ENCODE results near the gene CKMT2.
"Not testable (repeated sequence)": the region's sequence is repeated elsewhere in the genome, so short reads cannot be mapped to it uniquely, and the experiment has no call there.

The CKMT2 gene

DNA sequence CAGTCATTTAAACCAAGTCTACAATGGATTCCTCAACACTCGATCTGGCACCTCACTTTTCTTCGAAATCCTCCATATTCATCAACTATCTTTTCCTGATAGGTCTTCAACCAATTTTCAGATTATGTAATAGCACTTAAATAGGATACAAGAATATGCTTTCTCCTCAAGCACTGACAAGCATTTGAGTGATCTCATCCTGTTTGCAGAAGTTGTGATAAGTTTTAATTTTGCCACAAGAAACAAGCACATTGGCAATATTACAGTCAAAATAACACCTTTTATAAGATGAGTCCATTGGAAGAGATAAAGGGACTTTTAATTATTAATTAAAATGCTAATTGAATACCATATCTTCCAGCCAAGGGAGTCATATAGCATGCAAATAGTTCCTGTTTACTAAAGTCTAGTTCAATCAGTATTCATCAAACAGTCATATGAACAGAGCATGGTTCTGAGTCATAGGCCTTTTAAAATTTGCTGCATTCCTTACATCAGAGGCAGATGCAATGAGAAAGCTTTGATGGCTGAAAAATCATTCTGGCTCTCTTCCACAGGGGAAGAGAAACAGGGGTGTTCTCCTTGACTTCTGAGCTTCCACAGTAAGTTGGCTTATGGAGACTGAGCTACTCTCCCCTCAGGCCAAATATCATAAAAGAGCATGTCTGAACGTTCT, 35.5 kb downstream of the CKMT2 start:
- no peak for TF ChIP-seq CTCF (conservative IDR thresholded peaks at IDR 0.05)

DNA sequence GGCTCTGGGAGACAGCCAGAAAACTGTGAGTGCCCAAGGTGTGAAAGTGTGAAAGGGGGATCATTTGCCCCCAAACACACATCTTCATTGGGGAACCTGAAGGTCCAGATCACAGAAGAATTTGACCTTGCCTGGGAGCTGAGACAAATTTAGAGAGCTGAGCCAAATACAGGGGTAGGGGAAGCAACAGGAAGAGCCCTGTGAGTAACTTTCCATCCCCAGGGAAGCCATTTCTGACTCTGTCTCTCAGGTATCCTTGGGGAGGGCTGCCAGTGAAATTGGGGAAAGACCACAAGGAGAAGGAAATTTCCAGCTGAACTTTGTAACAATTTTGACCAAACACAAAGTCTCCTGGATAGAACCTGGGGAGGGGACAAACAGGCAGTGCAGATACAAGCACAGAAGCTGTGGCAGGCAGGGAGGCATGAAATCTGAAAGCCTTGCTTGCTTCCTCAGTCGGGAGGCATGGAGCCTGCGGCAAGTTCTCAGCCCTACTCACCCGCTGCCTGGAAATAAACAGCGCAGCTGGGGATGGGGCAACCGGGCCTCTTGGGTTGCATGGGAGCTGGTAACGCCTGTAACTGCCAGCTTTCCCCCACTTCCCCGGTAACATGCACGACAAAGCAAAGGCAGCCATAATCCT, 36.8 kb downstream of the CKMT2 start:
- no peak for TF ChIP-seq CTCF (conservative IDR thresholded peaks at IDR 0.05)
- H3K27ac ChIP-seq: no peak overlapping the region

More for the DNA sequence above, 35.5 kb downstream of the CKMT2 start:
- no peak overlapping the region for H3K27ac ChIP-seq

GRCh38 chr5:81270394-81271027, 37.4 kb downstream of the CKMT2 start:
- H3K27ac ChIP-seq: not testable (repeated sequence)

- no peak for TF ChIP-seq CTCF (conservative IDR thresholded peaks at IDR 0.05)
- H3K27ac ChIP-seq: no peak overlapping the region
Measured at GRCh38 chr5:81283976-81284375, 50.9 kb downstream of the CKMT2 start.

DNA sequence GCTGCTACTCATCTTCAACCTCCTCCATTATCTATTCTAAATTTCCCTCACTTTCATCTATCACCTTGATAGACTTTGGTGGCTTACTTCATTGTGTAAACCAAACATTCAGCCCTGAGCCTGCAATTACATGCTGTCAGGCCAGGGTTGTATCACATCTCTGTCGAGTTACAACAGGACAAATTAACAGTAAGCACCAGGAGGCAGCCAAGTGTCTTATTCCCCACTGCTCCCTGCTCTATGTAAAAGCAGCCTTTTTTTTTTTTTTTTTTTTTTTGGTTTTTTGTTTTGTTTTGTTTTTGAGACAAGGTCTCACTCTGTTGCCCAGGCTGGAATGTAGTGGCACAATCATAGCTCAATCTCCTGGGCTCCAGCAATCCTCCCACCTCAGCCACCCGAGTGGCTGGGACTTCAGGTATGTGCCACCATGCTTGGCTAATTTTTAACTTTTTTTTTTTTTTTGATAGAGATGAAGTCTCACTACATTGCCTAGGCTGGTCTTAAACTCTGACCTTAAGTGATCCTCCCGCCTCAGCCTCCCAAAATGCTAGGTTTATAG, 53.0 kb downstream of the CKMT2 start:
- TF ChIP-seq CTCF (conservative IDR thresholded peaks at IDR 0.05): no peak
- H3K27ac ChIP-seq: no peak overlapping the region

DNA sequence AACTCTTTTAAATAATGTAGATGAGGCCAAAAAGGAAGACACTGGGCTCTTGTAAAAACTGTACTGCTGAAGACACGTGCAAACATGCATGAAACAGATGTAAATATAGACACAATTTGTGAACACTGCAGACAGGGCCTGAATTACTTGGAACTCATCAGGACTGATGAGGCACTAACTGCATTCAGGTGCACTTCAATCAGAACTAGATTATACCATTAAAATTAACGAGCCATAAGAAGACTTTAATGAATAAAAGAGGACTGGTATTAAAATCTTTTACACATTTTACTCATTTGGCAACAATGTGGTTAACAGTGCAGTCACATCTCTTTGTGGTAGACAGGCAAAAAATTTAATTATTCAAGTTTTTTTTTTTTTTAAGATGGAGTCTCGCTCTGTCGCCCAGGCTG, 54.9 kb downstream of the CKMT2 start:
- no peak for TF ChIP-seq CTCF (conservative IDR thresholded peaks at IDR 0.05)
- peak overlapping the region; percentile 52 for H3K27ac ChIP-seq

- no peak for TF ChIP-seq CTCF (conservative IDR thresholded peaks at IDR 0.05)
- H3K27ac ChIP-seq: no peak overlapping the region
Measured at GRCh38 chr5:81290146-81290545, 57.0 kb downstream of the CKMT2 start.
